HEK293 (cell line): ENCODE measurements around the gene SLC5A12.

Experiments
- CTCF ChIA-PET: fragments of 350-600 bp; formaldehyde crosslinking; extraction: SDS; loops from one replicate; lab custom pipeline; 2021; ENCODE audit warnings: antibody characterized with exemption; lab: Yijun Ruan, JAX
- POLR2A ChIA-PET: fragments of 300-600 bp; formaldehyde crosslinking; extraction: SDS; loops from one replicate; lab custom pipeline; 2020; ENCODE audit warnings: antibody characterized with exemption, inconsistent platforms; lab: Yijun Ruan, JAX
- H3K27ac ChIP-seq: fragments of 200-500 bp; sonication (Bioruptor generic); 2 replicates; pipeline ENCODE4 v1.5.1; 2014; ENCODE audit warnings: low read depth, low read length, control low read depth, inconsistent platforms; ENCODE audit errors: extremely low read depth
- H3K36me3 ChIP-seq, 2 experiments: fragments of 200-500 bp in 1 of 2; sonication (Bioruptor generic) in 1 of 2; 1 replicate in 1 of 2; 2 replicates in 1 of 2; pipeline ENCODE4 v1.5.1; 2014 to 2017; ENCODE audit warnings: inconsistent platforms in 2 of 2, low read length in 2 of 2; ENCODE audit not compliant: control insufficient read depth in 2 of 2, insufficient read depth in 1 of 2
- H3K4me1 ChIP-seq: fragments of 200-500 bp; sonication (Bioruptor generic); 2 replicates; pipeline ENCODE4 v1.5.1; 2014; ENCODE audit warnings: mild to moderate bottlenecking, low read length, inconsistent platforms; ENCODE audit not compliant: control insufficient read depth, insufficient read depth
- H3K4me3 ChIP-seq: 2 replicates; pipeline ENCODE4 v1.5.1; 2011; ENCODE audit warnings: low read depth, mild to moderate bottlenecking, control low read depth, low read length, moderate library complexity
- H3K9me3 ChIP-seq: fragments of 200-500 bp; sonication (Bioruptor generic); 2 replicates; pipeline ENCODE4 v1.5.1; 2014; ENCODE audit warnings: low read depth, low read length, inconsistent platforms; ENCODE audit not compliant: control insufficient read depth, insufficient read depth
- GLI2 ChIP-seq: fragments of 450-650 bp; formaldehyde crosslinking; IDR thresholded peaks from 2 replicates; pipeline ENCODE4; 2017; ENCODE audit warnings: missing biosample characterization, missing genetic modification characterization, low read depth, borderline replicate concordance
- KLF9 ChIP-seq: fragments of 450-650 bp; formaldehyde crosslinking; IDR thresholded peaks from 2 replicates; pipeline ENCODE4 v1.5.1; 2016; ENCODE audit warnings: missing biosample characterization, missing genetic modification characterization, low read depth
- YY1 ChIP-seq: fragments of 450-650 bp; formaldehyde crosslinking; IDR thresholded peaks from 2 replicates; pipeline ENCODE4 v1.5.1; 2018; ENCODE audit warnings: missing biosample characterization, missing genetic modification characterization
- ZNF133 ChIP-seq: fragments of 450-650 bp; formaldehyde crosslinking; IDR thresholded peaks from 2 replicates; pipeline ENCODE4 v1.5.1; 2016; ENCODE audit warnings: missing biosample characterization, missing genetic modification characterization
- ZNF202 ChIP-seq: fragments of 450-650 bp; formaldehyde crosslinking; IDR thresholded peaks from 2 replicates; pipeline ENCODE4 v1.5.1; 2016; ENCODE audit warnings: missing biosample characterization, missing genetic modification characterization, borderline replicate concordance
- ZNF23 ChIP-seq: fragments of 450-650 bp; formaldehyde crosslinking; IDR thresholded peaks from 2 replicates; pipeline ENCODE4 v1.5.1; 2016; ENCODE audit warnings: missing biosample characterization, missing genetic modification characterization, borderline replicate concordance
- ZNF548 ChIP-seq: fragments of 450-650 bp; formaldehyde crosslinking; IDR thresholded peaks from 2 replicates; pipeline ENCODE4 v1.5.1; 2016; ENCODE audit warnings: missing biosample characterization, missing genetic modification characterization
- ZNF571 ChIP-seq: fragments of 450-650 bp; formaldehyde crosslinking; IDR thresholded peaks from 2 replicates; pipeline ENCODE4 v1.5.0; 2017; ENCODE audit warnings: missing biosample characterization, missing genetic modification characterization
- ZNF596 ChIP-seq: fragments of 450-650 bp; IDR thresholded peaks from 2 replicates; pipeline ENCODE4 v1.5.0; 2018; ENCODE audit warnings: missing biosample characterization, mild to moderate bottlenecking, missing genetic modification characterization, moderate library complexity
- ZNF792 ChIP-seq: fragments of 450-650 bp; formaldehyde crosslinking; IDR thresholded peaks from 2 replicates; pipeline ENCODE4 v1.5.1; 2016; ENCODE audit warnings: missing biosample characterization, missing genetic modification characterization
- TF ChIP-seq, protein P1 (sequence below): fragments of 450-650 bp; formaldehyde crosslinking; IDR thresholded peaks from 2 replicates; pipeline ENCODE4 v1.5.1; 2016; ENCODE audit warnings: missing biosample characterization, missing genetic modification characterization
- TF ChIP-seq, protein P2 (sequence below): fragments of 450-650 bp; formaldehyde crosslinking; IDR thresholded peaks from 2 replicates; pipeline ENCODE4 v1.5.1; 2016; ENCODE audit warnings: missing biosample characterization, missing genetic modification characterization
- TF ChIP-seq, protein P3 (sequence below): fragments of 450-650 bp; formaldehyde crosslinking; IDR thresholded peaks from 2 replicates; pipeline ENCODE4; 2016; ENCODE audit warnings: missing biosample characterization, missing genetic modification characterization
- TF ChIP-seq, protein P4 (sequence below): fragments of 450-650 bp; formaldehyde crosslinking; IDR thresholded peaks from 2 replicates; pipeline ENCODE4 v1.5.1; 2016; ENCODE audit warnings: missing biosample characterization, missing genetic modification characterization

The SLC5A12 gene

DNA sequence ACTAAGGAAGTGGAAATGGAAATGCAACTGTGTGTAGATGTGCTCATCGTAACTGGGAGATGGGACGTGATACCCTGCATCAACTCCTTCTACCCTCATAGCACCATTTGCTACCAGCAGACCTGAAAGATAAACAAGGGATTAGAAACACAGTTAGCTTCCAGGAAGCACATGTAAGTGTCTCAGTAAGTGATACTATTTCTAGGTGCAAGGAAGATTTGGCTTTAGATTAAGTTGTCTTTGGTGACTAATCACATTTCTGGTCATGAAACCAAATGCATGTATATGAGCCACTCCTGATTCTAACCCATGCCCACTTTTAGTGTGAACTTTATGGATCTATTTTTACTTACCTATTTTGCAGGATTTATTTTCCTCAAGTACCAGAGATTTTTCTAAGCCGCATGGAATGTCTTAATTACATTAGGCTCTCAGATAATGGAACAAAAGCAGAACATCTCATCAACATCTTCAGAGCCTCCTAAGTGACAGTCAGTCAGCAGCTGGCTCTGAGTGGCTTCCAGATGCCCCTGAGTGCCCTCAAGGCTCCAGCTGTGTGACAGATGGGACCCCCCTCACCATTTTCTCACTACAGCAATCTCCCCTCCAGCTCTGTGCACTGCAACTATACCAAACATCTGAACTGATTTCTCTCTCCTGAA is 21.2 kb downstream of the SLC5A12 start:
- no peak overlapping the region for H3K27ac ChIP-seq
- no peak overlapping the region for H3K4me3 ChIP-seq
- no peak for TF ChIP-seq GLI2 (tag by site-specific recombination)
- no peaks in the 10 kb centered on the region for H3K36me3 ChIP-seq
- H3K4me1 ChIP-seq: no peaks in the 10 kb centered on the region
- CTCF ChIA-PET: no interaction called here
- POLR2A ChIA-PET: no interaction called here
- no peaks in the 10 kb centered on the region for H3K9me3 ChIP-seq

DNA sequence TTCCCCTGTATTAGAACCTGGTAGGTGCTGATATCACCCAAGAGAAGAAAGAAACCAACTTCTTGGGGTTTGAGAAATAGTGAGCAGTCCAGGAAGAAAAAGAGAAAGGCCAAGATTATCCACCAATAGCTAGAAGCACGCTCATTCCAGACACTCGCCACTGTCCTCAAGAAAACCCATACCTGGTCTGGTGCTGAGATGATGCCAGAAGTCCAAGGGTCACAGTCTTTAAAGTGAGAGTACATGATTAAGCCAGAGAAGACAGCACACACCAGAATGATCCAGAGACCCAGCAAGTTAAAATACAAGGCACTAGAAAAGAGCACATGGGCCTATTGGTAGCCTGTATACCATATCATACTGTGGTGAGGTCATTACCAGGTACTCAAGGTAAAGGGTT is 23.6 kb downstream of the SLC5A12 start:
- Histone ChIP-seq H3K4me1 (no peaks in the 10 kb centered on the region), H3K9me3 (no peaks in the 10 kb centered on the region), H3K36me3 (no peaks in the 10 kb centered on the region), H3K27ac (no peak overlapping the region), H3K4me3 (no peak overlapping the region)
- ChIA-PET POLR2A (no interaction called here), CTCF (interaction anchor here (0.5 kb wide), 1 partner anchor 47 kb away, joined by 3 read pairs; no protein-coding TSS in a partner anchor)
- TF ChIP-seq ZNF792 (tag by site-specific recombination) (no peak), ZNF596 (no peak), KLF9 (tag by site-specific recombination) (no peak), ZNF571 (tag by site-specific recombination) (no peak)
- TF ChIP-seq, protein P1, sequence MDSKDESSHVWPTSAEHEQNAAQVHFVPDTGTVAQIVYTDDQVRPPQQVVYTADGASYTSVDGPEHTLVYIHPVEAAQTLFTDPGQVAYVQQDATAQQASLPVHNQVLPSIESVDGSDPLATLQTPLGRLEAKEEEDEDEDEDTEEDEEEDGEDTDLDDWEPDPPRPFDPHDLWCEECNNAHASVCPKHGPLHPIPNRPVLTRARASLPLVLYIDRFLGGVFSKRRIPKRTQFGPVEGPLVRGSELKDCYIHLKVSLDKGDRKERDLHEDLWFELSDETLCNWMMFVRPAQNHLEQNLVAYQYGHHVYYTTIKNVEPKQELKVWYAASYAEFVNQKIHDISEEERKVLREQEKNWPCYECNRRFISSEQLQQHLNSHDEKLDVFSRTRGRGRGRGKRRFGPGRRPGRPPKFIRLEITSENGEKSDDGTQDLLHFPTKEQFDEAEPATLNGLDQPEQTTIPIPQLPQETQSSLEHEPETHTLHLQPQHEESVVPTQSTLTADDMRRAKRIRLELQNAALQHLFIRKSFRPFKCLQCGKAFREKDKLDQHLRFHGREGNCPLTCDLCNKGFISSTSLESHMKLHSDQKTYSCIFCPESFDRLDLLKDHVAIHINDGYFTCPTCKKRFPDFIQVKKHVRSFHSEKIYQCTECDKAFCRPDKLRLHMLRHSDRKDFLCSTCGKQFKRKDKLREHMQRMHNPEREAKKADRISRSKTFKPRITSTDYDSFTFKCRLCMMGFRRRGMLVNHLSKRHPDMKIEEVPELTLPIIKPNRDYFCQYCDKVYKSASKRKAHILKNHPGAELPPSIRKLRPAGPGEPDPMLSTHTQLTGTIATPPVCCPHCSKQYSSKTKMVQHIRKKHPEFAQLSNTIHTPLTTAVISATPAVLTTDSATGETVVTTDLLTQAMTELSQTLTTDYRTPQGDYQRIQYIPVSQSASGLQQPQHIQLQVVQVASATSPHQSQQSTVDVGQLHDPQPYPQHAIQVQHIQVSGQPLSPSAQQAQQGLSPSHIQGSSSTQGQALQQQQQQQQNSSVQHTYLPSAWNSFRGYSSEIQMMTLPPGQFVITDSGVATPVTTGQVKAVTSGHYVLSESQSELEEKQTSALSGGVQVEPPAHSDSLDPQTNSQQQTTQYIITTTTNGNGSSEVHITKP (tag by site-specific recombination): no peak
- TF ChIP-seq, protein P2, sequence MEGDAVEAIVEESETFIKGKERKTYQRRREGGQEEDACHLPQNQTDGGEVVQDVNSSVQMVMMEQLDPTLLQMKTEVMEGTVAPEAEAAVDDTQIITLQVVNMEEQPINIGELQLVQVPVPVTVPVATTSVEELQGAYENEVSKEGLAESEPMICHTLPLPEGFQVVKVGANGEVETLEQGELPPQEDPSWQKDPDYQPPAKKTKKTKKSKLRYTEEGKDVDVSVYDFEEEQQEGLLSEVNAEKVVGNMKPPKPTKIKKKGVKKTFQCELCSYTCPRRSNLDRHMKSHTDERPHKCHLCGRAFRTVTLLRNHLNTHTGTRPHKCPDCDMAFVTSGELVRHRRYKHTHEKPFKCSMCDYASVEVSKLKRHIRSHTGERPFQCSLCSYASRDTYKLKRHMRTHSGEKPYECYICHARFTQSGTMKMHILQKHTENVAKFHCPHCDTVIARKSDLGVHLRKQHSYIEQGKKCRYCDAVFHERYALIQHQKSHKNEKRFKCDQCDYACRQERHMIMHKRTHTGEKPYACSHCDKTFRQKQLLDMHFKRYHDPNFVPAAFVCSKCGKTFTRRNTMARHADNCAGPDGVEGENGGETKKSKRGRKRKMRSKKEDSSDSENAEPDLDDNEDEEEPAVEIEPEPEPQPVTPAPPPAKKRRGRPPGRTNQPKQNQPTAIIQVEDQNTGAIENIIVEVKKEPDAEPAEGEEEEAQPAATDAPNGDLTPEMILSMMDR (tag by site-specific recombination): no peak
- TF ChIP-seq, protein P3, sequence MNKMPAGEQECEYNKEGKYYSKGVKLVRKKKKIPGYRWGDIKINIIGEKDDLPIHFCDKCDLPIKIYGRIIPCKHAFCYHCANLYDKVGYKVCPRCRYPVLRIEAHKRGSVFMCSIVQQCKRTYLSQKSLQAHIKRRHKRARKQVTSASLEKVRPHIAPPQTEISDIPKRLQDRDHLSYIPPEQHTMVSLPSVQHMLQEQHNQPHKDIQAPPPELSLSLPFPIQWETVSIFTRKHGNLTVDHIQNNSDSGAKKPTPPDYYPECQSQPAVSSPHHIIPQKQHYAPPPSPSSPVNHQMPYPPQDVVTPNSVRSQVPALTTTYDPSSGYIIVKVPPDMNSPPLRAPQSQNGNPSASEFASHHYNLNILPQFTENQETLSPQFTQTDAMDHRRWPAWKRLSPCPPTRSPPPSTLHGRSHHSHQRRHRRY (tag by site-specific recombination): no peak
- TF ChIP-seq, protein P4, sequence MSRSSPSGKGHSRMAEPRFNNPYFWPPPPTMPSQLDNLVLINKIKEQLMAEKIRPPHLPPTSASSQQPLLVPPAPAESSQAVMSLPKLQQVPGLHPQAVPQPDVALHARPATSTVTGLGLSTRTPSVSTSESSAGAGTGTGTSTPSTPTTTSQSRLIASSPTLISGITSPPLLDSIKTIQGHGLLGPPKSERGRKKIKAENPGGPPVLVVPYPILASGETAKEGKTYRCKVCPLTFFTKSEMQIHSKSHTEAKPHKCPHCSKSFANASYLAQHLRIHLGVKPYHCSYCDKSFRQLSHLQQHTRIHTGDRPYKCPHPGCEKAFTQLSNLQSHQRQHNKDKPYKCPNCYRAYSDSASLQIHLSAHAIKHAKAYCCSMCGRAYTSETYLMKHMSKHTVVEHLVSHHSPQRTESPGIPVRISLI (tag by site-specific recombination): no peak

DNA sequence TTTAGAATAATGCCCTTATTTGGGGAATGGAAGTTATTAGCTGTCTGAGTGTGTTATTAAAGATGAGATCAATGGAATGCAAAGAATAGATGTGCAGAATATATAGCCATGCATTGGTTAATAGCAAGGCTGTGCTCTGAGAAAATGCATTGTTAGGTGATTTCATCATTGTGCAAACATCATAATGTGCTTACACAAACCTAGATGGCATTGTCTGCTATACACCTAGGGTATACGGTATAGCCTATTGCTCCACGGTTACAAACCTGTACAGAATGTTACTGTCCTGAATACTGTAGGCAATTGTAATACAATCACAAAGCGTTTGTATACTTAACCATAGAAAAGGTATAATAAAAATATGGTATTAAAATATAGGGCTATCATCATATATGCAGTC is 25.5 kb downstream of the SLC5A12 start:
- no peaks in the 10 kb centered on the region for H3K9me3 ChIP-seq
- TF ChIP-seq YY1 (tag by site-specific recombination) (no peak), ZNF202 (tag by site-specific recombination) (no peak), ZNF23 (tag by site-specific recombination) (no peak), ZNF133 (tag by site-specific recombination) (no peak), ZNF548 (no peak)
- CTCF ChIA-PET: interaction anchor here (0.5 kb wide), 1 partner anchor 419 kb away, joined by 3 read pairs; no protein-coding TSS in a partner anchor
- H3K4me1 ChIP-seq: no peaks in the 10 kb centered on the region
- H3K27ac ChIP-seq: no peak overlapping the region
- POLR2A ChIA-PET: no interaction called here
- H3K4me3 ChIP-seq: no peak overlapping the region
- H3K36me3 ChIP-seq: no peaks in the 10 kb centered on the region
